ENCODE measurements around the gene EXD1.
"Not testable (repeated sequence)": the region's sequence is repeated elsewhere in the genome, so short reads cannot be mapped to it uniquely, and the experiment has no call there.

The EXD1 gene, protein sequence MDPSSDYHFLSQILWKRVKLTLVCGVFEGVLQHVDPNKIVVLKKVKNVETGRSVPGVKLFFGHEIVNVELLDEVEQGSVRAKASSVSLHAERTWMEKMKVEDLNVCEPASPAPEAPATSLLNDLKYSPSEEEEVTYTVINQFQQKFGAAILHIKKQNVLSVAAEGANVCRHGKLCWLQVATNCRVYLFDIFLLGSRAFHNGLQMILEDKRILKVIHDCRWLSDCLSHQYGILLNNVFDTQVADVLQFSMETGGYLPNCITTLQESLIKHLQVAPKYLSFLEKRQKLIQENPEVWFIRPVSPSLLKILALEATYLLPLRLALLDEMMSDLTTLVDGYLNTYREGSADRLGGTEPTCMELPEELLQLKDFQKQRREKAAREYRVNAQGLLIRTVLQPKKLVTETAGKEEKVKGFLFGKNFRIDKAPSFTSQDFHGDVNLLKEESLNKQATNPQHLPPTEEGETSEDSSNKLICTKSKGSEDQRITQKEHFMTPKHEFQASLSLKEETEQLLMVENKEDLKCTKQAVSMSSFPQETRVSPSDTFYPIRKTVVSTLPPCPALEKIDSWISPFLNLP

DNA sequence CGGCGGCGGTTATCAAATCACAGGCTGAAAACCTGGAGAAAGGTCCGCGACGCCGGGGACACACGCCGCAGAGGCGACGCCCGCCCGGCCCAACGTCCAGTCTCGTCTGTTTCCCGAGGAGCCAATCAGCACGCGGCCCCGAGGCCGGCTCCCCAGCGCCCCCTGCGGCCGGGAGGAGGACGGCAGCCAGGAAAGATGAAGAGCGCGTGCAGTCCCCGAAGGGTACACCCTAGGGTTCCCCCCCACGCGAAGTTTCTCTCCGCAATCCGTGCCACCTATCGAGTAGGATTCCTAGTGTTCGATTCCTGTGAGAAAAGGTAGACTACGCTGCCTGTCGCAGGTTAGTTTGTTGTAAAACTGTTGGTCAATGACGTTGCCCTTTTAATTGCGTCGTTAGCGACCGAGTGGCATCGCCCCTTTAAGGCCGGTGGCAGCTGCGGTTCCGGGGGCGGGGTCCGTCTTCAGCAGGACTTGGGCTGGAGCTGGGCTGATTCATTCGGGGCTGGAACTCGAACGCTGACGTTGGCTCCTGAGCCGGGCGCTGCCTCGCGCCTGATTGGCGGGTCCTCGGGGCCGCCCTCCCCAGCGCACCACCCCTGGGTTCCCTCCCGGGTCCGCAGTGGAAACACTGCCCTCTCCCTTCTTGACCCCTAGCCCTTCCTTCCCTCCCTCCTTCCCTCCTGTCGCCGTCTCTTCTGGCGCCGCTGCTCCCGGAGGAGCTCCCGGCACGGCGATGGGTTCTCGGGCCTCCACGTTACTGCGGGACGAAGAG lies at the start of gene EXD1, which contains the start of gene CHP1:
TSS of gene EXD1 (minus strand) at position 108 of the 772 bp plus-strand sequence. CDS start 4,182 bp downstream, outside the sequence.
TSS of gene CHP1 (plus strand) at position 619 of the 772 bp plus-strand sequence. CDS start at position 734, 115 bp downstream.
- peak; percentile 95 for DNase-seq

DNA sequence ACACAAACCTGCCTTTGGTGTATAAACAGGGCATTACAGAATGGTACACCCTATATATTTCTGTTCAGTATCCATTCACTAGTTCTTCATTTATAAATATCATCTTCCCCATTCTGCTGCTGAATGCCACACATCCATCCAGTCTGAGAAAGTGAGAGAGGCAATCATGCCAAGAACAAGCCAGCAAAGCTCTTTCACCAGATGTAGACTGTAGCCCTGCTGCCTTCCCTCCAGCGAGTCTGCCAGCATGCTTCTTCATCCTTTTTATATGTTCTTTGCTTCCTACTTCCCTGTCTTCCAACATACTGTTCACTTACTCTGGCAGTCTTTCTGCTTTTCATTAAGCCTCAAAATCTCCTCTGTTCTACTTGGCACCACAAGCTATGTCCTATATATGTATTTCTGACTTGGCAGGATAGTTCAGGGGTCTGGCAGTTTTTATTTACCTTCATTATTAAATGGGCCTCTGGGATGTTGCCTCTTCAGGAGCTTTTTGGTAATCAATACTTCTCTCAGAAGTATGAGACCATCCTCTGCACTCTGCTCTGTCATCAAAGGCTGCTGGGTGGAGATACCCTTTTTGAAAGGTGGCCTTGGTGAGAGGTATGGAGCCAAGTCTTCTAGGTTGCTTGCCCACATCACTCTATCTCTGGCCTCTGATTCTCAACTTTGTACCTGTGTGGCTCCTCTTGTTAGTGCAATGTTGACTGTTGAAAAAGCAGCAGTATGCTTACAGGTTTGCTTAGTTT lies 49.2 kb upstream of the EXD1 start:
- DNase-seq, result no peak

DNA sequence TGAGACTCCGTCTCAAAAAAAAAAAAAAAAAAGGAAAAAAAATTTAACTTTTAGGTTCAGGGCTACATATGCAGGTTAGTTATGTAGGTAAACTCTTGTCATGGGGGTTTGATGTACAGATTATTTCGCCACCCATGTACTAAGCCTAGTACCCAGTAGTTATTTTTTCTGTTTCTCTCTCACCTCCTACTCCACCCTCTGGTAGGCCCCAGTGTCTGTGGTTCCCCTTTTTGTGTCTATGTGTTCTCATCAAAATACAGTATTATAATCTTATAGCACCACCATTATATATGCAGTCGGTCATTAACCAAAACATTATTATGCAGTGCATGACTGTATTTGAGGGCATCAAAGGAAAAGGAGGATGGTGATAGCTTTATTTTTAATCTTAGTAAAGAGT lies 47.8 kb upstream of the EXD1 start:
- no peak for DNase-seq

DNA sequence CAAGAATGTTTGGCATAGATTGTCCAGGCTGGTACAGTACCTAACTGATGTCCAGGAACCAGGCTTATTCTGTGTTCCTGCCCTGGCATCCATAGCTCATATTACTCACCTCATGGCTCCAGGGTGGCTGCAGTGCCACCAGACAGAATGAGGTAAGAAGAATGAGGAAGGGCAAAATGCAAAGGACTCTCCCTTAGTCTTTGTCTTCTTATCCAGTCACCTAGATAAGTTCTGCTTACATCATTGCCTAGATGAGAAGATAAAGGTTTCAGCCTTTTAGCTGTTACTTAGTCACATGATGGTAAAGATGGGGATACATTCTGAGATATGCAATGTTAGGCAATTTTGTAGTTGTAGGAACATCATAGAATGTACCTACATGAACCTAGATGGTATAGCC lies 46.3 kb upstream of the EXD1 start:
- DNase-seq, result no peak

DNA sequence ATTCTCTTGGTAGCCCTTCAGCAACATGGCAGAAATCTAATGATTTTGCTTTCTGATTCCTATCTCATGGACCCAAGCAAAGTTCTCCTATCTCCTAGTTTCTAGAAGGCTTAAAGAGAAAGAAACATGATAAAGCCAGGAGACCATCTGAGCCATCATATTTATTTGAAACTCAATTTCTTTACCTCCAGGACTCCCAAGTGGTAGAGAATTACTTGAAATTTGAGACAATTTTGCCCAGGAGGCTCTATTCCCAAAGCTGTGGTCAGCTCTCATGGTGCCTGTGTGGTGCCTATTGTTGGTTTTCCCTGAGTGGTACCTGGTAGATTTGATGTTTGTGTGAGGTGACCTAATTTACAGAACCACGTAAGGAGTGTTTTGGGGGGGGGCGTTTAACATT lies 39.3 kb upstream of the EXD1 start:
- DNase-seq, result no peak

DNA sequence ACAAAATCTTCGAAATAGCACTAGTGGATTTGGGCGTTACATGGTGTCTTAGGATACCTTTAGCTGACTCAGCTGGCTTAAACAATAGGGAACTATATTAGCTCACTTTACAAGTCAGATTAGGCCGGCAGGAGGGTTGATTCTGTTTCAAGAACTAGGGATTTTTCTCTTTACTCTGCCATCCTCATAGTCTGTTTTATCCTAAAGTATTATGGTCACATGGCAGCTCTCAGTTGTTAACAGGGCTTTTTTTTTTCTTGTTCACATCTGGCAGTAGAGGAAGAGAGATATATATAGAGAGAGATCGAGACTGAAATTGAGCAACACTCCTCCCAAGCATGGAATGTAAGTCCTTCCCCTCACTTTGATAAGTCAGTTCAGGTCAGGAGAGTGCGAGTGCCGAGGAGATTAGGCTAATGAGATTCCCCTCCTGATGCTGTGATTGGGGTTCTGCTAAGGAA lies 33.4 kb upstream of the EXD1 start:
- DNase-seq, result no peak

DNA sequence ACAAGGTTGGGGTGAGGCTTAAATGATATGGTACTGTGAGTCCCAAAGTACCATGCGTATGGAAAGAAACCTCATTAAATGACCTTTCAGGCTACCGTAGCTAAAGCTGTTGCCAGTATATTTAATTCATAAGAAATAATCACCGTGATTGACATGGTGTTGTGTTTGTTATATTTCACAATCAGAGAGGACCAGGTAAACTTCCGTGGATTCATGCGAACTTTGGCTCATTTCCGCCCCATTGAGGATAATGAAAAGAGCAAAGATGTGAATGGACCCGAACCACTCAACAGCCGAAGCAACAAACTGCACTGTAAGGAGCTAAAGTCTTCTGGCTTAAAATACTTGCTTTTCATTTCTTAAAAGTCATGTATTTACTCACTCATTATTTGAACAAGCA lies 32.0 kb upstream of the EXD1 start:
- DNase-seq, result no peak

DNA sequence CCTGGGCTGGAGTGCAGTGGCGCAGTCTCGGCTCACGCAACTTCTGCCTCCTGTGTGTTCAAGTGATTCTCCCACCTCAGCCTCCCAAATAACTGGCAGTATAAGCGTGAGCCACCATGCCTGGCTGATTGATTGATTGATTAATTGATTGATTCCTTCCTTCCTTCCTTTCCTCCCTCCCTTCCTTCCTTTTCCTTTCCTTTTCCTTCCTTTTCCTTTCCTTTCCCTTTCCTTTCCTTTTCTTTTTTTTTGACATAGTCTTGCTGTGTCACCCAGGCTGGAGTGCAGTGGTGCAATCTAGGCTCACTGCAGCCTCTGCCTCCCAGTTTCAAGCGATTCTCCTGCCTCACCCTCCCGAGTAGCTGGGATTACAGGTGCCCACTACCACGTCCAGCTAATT lies 30.4 kb upstream of the EXD1 start:
- not testable (repeated sequence) for DNase-seq

DNA sequence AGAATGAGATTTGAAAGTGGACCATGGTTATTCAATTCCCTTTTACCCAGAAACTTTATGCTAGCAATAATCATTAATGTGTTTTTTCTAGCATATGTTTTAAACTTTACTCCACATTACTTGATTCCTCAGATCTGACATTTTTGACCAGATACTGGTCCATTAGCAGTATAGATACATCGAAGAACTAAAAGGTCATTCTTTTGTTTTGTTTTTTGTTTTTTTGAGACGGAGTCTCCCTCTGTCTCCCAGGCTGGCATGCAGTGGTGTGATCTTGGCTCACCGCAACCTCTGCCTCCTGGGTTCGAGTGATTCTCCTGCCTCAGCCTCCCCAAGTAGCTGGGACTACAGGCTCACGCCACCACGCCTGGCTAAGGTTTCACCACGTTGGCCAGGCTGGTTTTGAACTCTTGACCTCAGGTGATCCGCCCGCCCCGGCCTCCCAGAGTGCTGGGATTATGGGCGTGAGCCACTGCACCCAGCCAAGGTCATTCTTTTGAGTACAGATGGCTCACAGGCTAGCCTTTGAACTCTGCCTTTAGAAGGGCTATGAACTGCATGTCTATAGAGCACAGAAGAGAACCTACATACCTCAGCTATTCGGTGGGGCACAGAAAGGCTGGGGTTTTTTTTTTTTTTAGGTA lies 29.1 kb upstream of the EXD1 start:
- DNase-seq, result no peak

DNA sequence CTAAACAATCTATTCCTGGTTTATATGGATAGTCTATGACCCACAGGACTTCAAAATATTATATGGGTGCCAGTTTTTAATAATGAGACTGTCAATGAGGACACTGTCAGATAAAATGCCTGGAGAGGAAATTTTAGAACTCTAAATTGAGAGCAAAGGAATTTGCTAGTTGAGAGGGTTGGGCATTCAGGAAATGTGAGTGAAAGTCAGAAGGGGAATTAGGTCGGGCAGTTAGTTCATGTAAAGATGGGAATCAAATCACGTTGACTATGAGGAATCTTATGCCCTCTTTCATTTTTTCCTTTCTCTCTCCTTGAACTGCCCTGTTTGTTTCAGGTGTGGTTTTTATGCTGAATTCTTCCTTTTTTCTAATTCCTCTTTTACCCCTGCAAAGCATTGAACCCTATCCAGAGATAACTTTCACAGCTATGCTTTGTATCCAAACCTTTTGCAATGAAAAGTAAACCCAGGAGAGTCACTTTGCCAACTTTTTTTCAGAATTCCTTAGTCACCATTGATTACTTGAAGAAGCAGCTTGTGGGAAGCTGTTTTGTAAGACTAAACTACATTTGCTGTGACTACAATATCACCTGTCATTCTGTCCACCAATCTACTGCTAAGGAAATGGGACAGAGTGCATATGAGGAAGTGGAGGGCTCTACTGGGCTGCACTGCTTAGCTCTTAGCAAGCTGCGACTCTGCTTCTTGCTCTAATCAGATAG lies 28.4 kb upstream of the EXD1 start:
- no peak for DNase-seq

DNA sequence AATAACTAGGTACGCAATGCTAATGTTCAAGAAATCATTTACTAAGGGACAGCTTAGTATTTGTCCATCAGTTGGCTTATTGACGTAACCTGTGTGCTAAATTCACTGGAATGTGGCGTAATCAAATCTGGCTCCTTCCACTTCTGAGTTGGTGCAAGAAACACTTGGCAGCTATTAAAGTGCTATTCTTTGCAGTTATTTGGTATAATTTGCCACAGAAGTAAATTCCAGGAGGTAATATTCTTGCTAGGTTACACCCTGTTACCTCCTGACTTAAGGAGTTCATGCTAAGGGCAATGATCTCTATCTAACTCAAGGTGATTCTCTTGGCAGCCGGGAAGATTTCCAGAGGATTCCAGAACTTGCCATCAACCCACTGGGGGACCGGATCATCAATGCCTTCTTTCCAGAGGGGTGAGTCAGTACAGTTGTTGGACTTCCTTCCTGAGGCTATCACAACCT lies 26.1 kb upstream of the EXD1 start:
- no peak for DNase-seq

DNA sequence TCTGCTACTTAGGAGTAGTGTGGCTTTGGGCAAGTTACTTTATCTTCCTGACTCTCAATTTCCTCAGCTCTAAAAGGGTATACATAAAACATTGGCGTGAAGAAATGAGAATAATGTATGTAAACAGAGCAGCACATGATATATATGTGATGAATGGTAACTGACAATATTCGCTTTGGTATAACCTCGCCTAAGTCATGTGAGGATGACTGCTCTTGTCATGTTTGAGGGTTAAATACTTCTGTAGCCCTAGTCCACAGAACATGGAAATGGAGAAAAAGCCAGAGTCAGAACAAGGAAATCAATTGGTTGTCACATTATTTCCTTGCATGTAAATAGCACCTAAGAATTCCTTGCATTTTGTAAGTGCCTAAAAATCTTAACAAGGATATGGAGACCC lies 25.5 kb upstream of the EXD1 start:
- no peak for DNase-seq

DNA sequence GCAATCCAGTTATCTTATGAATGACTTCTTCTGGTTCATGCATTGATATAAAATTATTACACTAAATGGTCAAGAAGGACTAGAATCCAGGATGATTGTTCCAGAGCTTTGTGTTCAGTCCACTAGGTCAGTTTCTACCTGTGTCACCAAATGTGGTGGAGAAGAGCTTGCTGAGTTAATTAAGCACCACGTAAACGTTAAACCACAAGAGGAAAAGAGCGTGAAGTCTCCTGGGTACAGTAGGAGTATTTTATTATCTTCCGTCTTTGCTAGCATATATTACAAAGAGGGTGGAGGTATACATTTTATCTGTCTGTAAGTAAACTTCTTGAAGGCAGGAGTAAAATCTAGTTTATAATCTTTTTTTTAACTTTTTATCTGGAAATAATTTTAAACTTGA lies 24.0 kb upstream of the EXD1 start:
- no peak for DNase-seq

DNA sequence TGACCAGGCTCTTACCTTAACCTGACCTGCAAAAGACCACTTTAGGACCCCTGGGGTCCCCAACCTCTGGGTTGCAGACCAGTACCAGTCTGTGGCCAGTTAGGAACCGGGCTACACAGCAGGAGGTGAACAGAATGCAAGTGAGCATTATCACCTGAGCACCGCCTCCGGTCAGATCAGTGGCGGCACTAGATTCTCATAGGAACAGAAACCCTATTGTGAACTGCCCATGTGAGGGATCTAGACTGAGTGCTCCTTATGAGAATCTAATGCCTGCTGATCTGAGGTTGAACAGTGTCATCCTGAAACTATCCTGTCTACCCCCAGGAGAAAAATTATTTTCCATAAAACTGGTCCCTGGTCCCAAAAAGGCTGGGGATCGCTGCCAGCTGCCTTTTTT lies 20.9 kb upstream of the EXD1 start:
- no peak for DNase-seq

DNA sequence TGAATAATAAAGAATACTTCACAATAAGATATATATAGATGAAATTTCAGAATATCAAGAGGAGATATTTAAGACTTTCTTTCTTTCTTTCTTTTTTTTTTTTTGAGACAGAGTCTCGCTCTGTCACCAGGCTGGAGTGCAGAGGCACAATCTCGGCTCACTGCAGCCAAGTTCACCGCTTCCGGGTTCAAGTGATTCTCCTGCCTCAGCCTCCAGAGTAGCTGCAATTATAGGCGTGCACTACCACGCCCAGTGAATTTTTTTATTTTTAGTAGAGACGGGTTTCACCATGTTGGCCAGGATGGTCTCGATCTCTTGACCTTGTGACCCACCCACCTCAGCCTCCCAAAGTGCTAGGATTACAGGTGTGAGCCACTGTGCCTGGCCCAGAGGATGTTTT lies 20.2 kb upstream of the EXD1 start:
- not testable (repeated sequence) for DNase-seq

DNA sequence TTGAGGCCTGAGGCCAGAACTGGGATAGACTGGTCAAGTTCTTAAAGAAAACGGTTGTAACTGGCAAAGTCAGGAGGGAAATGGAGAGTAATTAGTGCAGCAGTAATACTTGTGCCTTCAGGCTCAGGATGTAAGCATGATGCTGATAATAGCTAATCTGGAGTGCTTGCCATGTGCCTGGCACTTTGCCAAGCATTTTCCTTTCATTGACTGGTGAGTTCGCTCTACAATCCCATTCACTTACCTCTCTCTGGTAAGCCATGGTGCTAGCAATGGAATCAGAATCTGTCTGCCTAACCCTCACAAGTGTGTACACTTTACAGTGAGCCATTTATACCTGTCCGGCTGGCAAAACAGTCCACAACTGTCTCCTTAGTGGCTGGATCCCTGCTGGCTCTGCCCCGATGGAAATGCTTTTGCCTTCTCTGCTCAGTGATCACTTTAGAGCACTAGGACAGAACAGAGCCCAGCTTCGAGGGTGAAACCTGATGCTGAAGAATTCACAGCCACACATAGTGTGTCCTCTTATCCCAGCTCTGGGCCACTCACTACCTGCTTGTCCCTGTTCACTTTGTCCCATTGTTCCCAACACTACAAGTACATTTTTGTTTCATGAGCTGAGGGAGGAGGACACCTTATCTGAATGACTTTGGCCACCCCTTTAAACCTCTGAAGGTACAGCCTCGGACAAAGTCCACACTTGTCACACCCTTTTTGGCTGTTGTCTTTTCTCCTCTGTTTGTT lies 10.8 kb upstream of the EXD1 start:
- DNase-seq, result no peak

DNA sequence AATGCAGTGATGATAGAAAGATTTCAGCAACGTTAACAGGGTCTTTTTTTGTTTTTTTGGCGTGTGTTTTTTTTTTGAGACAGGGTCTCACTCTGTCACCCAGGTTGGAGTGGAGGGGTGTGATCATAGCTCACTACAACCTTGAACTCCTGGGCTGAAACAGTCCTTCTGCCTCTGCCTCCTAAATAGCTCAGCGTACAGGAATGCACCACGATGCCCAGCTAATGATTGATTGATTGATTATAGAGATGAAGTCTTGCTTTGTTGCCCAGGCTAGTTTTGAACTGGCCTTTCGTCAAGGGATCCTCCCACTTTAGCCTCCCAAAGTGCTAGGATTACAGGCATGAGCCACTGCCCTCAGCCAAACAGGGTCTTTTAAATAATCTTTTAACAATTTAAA lies 7.5 kb upstream of the EXD1 start:
- DNase-seq, result no peak

DNA sequence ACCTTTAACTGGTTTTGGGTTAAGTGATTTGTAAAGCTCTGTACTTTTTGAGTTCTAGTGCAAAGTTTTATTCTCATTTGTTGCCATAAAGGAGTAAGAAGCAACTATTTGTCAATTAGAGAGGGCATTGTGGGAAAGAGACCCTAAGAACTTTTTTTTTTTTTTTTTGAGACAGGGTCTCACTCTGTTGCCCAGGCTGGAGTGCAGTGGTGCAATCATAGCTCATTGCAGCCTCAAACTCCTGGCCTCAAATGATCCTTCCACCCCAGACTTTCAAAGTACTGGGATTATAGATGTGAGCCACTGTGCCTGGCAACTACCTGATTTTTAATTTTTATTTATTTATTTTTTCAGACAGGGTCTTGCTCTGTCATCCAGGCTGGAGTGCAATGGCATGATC lies 5.4 kb upstream of the EXD1 start:
- DNase-seq, result no peak

DNA sequence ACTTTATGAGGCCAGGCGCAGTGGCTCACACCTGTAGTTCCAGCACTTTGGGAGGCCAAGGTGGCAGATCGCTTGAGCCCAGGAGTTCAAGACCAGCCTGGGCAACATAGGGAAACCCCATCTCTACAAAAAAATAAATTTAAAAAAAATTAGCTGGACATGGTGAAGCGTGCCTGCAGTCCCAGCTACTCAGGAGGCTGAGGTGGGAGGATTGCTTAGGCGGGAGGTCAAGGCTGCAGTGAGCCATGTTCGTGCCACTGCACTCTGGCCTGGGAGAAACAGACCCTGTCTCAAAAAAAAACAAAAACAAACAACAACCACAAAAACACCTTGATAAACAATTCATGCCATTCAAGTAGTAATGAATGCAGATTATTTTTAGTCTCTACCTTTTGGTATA lies 4.7 kb upstream of the EXD1 start:
- DNase-seq, result not testable (repeated sequence)

DNA sequence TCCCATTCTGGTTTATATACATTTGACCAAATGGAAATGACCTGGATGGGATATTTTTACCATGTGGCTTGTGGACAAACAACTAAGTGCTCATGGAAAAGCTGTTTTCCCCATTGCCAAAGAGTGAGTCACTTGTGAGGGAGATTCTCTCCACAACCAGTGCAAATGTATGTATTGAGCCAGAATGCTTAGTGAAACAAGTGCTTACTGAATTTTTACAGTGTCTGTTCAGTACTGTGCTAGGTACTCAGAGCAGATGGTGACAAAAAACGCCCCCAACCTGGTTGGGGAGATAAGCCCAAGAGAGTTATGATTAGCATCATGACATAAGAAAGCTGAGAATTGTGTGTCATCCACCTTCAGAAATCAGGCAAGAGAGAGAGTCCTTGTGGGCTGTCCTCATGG lies 2.8 kb upstream of the EXD1 start:
- no peak for DNase-seq

Data from activated CD4-positive, alpha-beta T cell treated with anti-CD3 and anti-CD28 coated beads, Interleukin-2, amount 50 U/mL, for 1 hour (primary cell).